GM11168 (cell line): ENCODE data around the gene DENND1A.

Experiments
- in situ Hi-C: fragments of 300-500 bp; cut with MboI; formaldehyde crosslinking; loops from one replicate; pipeline ENCODE4 v1.12.0; 2022; ENCODE audit warnings: low sequenced_read_pairs; ENCODE audit not compliant: unreplicated experiment

DENND1A gene

DNA sequence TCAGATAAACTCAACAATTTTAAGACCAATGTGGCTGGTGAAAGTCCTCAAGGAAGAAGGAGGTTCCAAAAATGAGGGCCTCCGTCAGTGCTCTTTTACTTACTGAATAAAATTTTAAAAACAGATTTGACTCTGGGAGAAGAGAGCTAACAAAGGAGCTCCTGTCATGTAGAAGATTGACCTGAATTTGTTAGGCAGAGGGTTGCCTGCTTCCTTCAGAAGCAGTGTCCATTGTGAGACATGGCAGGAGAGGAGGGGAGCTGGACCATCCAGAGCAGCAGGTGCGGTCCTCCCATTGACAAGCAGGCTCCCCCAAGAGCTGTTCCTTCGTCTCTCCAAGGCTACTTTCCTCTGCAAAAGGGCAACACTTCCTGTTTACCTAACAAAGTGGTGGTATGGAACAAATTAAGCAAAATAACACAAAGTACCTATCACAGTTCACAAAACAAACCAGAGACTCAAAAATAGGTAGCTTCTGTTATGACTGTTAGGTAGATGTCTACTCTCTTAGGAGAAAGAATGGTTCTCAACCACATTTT is 238.1 kb downstream of the DENND1A start:
- in situ Hi-C loops: no loop called here

DNA sequence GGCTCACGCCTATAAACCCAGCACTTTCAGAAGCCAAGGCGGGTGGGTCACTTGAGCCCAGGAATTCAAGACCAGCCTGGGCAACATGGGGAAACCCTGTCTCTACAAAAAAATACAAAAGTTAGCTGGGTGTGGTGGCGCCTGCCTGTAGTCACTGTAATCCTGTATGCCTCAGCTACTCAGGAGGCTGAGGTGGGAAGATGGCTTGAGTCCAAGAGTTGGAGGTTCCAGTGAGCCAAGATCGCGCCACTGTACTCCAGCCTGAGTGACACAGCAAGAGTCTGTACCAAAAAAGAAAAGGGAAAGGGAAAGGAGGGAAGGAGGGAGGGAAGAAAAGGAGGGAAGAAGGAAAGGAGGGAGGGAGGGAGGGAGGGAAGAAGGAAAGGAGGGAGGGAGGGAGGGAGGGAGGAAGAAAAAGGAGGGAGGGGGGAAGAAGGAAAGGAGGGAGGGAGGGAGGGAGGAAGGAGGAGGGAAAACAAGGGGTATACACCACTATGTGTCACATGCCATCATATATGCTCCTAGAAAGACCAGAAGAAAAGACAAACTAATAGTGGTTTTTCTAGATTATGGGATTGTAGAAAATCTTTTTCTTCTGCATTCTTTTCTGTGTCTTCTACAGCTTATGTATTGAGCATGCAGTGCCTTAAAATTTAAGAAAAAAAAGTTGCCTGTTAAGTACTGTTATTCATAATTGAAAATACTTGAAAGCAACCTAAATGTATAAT is 240.1 kb downstream of the DENND1A start:
- in situ Hi-C loops: no loop called here

DNA sequence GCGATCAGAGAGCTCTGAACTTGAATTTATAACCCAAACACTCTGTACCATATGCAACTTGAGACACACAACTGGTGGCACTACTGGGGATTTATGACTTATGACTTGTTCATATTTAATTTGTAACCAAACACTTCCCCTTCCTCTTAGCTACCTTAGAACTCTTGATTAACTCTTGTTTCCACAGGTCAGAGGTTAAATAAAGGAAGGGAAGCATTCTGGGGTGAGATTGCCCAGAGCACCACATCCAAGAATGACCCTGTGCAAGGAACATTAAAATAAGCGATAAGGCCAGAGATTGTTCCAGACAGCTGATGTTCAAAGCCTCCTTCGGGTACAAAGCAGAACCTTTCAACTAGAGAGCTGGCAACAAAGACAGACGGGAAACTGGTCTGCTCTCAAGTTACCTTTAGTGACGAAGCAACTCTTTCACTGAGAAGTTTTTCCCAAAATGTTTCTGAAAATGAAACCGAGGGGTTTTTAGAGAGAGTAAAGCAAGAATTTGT is 242.6 kb downstream of the DENND1A start:
- in situ Hi-C loops: no loop called here

DNA sequence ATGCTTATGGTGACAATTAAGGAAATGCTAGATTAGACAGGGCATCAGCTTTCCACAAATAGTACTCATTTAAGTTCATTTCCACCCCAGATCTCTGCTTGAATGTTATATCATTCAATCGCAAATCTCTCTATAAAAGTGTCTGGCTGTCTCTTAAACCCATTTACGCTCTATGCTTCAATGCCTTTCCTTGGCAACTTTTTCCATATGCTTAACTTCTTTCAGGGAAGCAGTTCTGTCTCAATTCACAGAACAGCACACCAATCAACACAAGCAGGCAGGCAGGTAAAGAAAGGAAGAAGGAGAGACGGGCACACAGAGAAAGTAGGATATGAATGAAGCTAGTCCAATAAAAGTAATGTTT is 243.1 kb downstream of the DENND1A start:
- in situ Hi-C loops: no loop called here

DNA sequence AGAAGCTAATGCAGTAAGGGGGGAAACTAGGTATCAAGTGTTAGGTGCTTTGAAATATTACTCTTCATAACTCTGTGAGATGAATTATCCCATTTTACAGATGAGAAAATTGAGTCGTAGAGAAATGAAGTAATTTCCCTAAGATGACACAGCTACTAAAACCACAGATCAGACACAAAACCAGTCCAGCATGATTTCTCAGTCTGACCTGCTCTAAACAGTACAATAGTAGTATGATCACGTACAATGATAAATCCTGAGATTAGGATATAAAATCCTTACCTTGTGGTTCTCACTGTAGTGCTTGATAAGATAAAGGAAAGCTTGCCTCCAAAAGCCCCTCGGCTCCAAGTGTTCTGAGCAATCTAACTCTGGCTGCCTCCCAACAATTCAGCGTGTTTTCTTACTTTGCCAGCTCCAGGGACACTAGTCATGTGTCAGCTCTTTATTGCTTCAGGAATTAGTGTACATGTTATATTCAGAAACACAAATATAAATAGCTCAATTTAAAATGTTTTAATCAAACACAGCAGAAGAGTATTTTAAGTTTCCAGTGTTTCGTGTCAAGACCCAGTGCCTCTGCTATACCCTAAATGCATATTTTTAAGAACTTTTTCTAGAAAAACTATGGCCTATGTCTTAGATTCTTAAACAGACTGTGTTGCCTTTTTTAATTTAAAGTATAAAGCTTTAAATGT is 243.6 kb downstream of the DENND1A start:
- in situ Hi-C loops: no loop called here

DNA sequence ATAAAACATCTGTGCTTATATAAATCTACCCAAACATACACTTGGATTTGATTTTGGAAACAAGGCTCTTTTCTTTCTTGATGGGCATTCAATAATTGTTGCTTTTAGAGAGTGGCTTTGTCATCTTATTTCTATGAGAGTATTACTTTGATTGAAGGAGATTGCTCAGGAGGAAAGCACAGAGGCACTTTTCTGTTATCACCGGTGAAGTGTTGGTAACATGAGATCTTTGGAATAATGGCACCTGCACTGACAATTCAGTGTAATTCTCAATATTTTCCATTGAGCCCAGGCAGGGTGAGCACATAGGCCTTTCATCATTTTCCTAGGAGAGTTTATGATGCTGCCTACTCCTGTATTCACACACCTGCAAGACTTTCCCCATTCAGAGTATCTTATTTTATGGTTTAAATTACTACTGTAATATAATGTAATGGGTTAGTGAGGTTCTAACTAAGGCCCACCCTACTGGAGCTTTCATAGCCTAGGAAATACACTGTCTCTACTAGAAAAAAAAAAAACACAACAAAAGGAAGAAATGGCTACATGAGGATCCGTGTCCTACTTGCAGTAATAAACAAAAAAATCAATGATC is 244.3 kb downstream of the DENND1A start:
- in situ Hi-C loops: no loop called here

DNA sequence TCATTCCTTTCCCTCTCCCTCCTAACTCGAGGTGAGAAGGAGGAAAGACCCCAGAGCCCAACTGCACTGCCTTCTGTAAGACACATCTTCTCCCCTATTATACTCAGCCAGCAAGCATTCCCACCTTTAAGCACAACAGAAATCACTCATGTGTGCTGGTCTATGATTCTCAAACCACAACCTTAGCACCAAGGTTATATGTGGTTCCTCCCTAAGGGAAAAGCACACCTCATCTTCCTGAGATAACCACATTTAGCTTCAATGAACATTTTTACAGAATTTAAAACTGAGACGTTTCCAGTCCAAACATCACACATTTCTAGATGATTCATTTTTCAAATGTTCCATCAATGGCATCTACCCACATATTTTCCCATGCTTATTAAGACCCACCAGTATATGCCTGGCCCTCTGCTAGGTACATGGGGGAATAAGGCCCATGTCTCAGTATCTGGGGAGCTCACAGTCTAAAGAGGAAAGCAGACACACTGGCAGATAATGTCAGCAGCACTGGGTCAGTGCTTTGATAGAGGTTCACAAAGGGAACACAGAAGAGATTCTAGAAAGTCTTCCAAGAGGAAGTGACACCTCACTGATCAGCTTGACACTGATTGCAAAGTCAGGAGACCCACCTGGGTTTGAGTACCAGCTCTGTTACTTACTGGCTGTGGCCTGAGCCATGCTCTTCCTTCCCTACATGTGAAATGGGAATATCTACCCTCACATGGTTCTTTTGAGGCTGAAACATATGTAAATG is 245.4 kb downstream of the DENND1A start:
- in situ Hi-C loops: no loop called here

- in situ Hi-C loops: no loop called here
These were observed 247.2 kb downstream of the DENND1A start for GRCh38 chr9:123682746-123683145.

GRCh38 chr9:123680352-123680751 is 249.6 kb downstream of the DENND1A start:
- in situ Hi-C loops: no loop called here

DNA sequence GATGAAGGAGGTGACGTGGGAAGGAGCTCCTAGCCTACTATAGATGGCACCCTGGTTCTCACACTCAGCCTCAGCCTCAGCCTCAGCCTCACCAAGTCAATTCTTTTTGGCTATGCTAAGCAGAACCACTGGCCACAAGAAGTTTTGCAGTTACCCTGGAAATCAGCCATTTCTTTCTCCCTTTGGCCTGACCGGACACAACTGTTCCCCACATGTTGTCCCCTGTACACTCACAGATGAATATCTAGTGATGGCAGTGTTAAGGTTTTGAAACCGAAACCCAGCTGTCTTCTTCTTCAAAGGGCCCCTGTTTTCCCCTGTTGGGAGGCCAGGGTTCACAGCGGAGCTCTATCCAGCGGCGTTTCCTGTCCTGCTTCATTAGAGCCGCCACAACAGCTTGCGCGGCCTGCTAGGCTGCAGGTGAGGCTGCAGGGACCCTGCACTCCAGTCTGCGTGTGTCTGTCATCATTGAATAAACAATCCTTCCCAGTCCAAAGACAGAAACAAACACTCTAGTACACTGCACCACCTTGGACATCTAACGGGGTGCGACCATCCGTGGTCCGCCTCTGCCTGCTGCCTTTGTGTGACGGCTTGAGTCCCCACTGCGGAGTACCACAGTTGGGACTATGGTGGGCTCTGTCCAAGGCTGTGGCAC is 250.5 kb downstream of the DENND1A start:
- in situ Hi-C loops: no loop called here

DNA sequence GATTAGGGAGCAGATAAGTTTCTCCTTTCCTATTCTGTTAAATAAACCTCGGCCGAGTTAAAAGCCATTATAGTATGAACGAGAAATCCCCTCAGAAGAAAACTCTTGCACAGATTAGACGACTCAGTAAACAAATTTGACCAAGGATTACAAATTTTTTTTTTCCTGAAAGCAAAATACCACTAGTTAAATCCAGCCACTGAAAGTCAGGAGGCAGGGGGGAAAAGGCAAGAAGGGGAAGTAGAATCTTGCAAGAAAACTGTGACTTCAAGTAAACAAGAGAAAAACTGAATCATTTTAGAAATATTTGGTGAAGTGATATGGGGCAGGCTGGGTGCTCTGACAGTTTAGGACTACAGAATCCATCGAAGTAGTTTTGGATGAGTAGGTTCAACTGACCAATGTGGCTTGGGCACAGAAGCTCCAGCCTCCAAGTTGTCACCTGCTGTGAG is 251.0 kb downstream of the DENND1A start:
- in situ Hi-C loops: no loop called here

- in situ Hi-C loops: no loop called here
These were observed 251.7 kb downstream of the DENND1A start for GRCh38 chr9:123678038-123678877.

DNA sequence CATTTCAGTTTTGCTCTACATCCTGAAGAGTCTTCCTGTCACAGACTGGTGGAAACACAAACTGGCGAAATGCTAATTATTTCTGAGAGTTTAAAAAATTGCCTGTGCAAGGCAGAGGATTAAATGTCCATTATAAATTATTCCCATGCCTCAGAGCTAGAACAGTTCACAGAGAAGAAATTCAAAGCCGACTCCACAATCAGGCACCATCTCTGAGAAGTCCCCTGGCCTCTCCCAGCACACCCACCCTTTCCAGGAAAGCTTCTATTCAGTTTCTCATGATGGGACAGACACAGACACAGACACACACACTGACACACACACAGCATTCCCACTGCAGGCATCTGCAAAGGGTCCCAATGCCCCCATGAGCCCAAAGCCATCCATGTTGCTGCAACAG is 253.1 kb downstream of the DENND1A start:
- in situ Hi-C loops: no loop called here

- in situ Hi-C loops: no loop called here
These were observed 260.6 kb downstream of the DENND1A start for GRCh38 chr9:123669346-123669745.

- in situ Hi-C loops: no loop called here
These were observed 266.4 kb downstream of the DENND1A start for GRCh38 chr9:123663529-123663928.

- in situ Hi-C loops: no loop called here
These were observed 267.7 kb downstream of the DENND1A start for GRCh38 chr9:123662057-123662776.

- in situ Hi-C loops: no loop called here
These were observed 269.0 kb downstream of the DENND1A start for GRCh38 chr9:123660691-123661466.

GRCh38 chr9:123659358-123659757 is 270.6 kb downstream of the DENND1A start:
- in situ Hi-C loops: no loop called here
